Measurements from ENCODE around the gene SRGAP3. TPM values are rescaled to one million over a fixed set of nuclear protein-coding genes. Genes with fewer than 3 reads are reported as not detected.

Gene SRGAP3
- total RNA-seq, 1 donor from 2014 or later, result 3.9 TPM

GRCh38 chr3:9105421-9105820 is 144.0 kb downstream of the SRGAP3 start:
- H3K4me1 ChIP-seq (ENCODE audit: insufficient read depth, low read length), result no peaks in the 10 kb centered on the region
- H3K27ac Mint-ChIP-seq (ENCODE audit: unreplicated experiment), result no peak overlapping the region
- H3K4me1 Mint-ChIP-seq (ENCODE audit: low read depth, unreplicated experiment), result peaks cover 7% of the 10 kb centered on the region
- H3K4me3 ChIP-seq (ENCODE audit: insufficient read depth, low read depth, low read length), result no peak overlapping the region
- no peaks in the 10 kb centered on the region for H3K79me2 ChIP-seq (ENCODE audit: insufficient read depth, low read length)
- TF ChIP-seq CTCF (IDR thresholded peaks at IDR 0.05; ENCODE audit: insufficient read depth, low read depth, low read length) (no peak), EZH2 (IDR thresholded peaks at IDR 0.05; ENCODE audit: insufficient read depth, low read length) (no peak)
- no peaks in the 10 kb centered on the region for H3K36me3 Mint-ChIP-seq (ENCODE audit: low read depth, unreplicated experiment)
- H3K9me3 Mint-ChIP-seq (ENCODE audit: unreplicated experiment), result peaks cover 3% of the 10 kb centered on the region
- H3K27me3 Mint-ChIP-seq (ENCODE audit: low read depth, unreplicated experiment), result peaks cover 17% of the 10 kb centered on the region
- H3K4me3 Mint-ChIP-seq (ENCODE audit: unreplicated experiment), result no peak overlapping the region
- no peak overlapping the region for H3K9ac ChIP-seq (ENCODE audit: low read length)
- H3K4me2 ChIP-seq (ENCODE audit: low read length), result no peak overlapping the region
- no peak overlapping the region for H3K27ac ChIP-seq (ENCODE audit: low read depth, low read length)
- no peaks in the 10 kb centered on the region for H3K9me3 ChIP-seq (ENCODE audit: insufficient read depth, low read depth, low read length)
- H4K20me1 ChIP-seq (ENCODE audit: insufficient read depth, low read length), result no peaks in the 10 kb centered on the region
- H2AFZ ChIP-seq (ENCODE audit: low read depth, low read length), result no peak overlapping the region
- DNase-seq (ENCODE audit: low read depth) (no peak), FAIRE-seq (no peak)
- H3K27me3 ChIP-seq (ENCODE audit: insufficient read depth, low read length), result peaks cover 7% of the 10 kb centered on the region
- H3K36me3 ChIP-seq (ENCODE audit: insufficient read depth, low read length), result no peaks in the 10 kb centered on the region

DNA sequence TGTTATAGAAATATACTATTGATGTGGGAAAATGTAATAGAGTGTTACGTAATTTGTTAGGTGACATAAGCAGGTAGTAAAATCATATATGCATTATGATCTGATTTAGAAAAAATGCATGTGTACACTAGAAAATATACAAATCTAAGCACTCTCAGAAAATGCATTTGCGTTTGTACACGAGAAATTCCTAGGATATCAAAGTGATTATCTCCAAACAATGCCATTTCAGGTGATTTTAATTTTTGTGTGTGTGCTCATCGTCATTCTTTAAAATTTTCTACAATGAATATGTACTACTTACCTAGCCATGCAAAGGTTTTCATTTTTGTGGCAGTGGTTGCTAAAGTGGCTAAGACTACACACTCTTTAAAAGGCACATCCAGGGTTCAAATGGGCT is 145.3 kb downstream of the SRGAP3 start:
- Histone ChIP-seq H3K4me2 (ENCODE audit: low read length) (no peak overlapping the region), H3K79me2 (ENCODE audit: insufficient read depth, low read length) (no peaks in the 10 kb centered on the region), H3K27ac (ENCODE audit: low read depth, low read length) (no peak overlapping the region), H2AFZ (ENCODE audit: low read depth, low read length) (no peak overlapping the region), H3K27me3 (ENCODE audit: insufficient read depth, low read length) (peaks cover 17% of the 10 kb centered on the region), H4K20me1 (ENCODE audit: insufficient read depth, low read length) (no peaks in the 10 kb centered on the region), H3K4me3 (ENCODE audit: insufficient read depth, low read depth, low read length) (no peak overlapping the region), H3K4me1 (ENCODE audit: insufficient read depth, low read length) (no peaks in the 10 kb centered on the region), H3K9me3 (ENCODE audit: insufficient read depth, low read depth, low read length) (no peaks in the 10 kb centered on the region), H3K9ac (ENCODE audit: low read length) (no peak overlapping the region), H3K36me3 (ENCODE audit: insufficient read depth, low read length) (no peaks in the 10 kb centered on the region)
- H3K36me3 Mint-ChIP-seq (ENCODE audit: low read depth, unreplicated experiment), result no peaks in the 10 kb centered on the region
- no peak for TF ChIP-seq CTCF (IDR thresholded peaks at IDR 0.05; ENCODE audit: insufficient read depth, low read depth, low read length)
- TF ChIP-seq EZH2 (IDR thresholded peaks at IDR 0.05; ENCODE audit: insufficient read depth, low read length), result no peak
- H3K27ac Mint-ChIP-seq (ENCODE audit: unreplicated experiment), result no peak overlapping the region
- FAIRE-seq (no peak), DNase-seq (ENCODE audit: low read depth) (no peak)
- peaks cover 7% of the 10 kb centered on the region for H3K4me1 Mint-ChIP-seq (ENCODE audit: low read depth, unreplicated experiment)
- H3K4me3 Mint-ChIP-seq (ENCODE audit: unreplicated experiment), result no peak overlapping the region
- H3K27me3 Mint-ChIP-seq (ENCODE audit: low read depth, unreplicated experiment), result peaks cover 12% of the 10 kb centered on the region
- H3K9me3 Mint-ChIP-seq (ENCODE audit: unreplicated experiment), result peaks cover 3% of the 10 kb centered on the region

DNA sequence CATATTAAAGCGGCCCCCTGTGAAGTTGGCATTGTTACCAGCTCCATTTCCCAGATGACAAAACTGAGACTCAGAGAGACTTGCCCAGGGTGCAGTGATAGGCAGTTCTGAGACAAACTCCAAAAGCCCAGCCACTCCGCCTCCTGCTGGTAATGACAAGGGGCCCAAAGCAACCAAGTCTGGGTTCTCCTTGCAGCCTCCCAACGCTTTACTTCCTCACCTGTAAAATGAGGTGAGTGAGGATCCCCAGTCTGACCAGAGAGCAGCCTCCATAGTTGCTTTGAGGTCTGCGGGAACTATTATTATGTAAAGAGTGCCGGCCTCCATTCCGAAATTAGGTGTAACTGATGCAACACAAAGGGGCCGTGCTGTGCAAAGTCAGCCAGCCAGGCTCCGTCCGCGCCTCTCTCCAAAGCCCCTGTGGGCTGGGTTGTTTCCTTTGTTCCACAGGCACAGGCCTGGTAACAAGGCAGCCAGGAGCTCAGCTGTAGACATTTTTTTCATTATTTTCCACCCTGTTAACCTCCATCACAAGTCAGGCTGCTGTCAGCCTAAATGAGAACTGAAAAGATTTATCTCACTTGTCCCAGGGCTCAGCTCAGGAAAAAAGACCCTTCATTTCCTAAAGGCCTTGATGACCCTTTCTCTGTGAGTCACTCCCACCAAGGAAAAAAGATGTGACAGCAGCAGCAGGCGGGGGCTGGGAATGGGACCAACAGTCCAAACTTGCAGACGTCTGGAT is 147.0 kb downstream of the SRGAP3 start:
- no peak overlapping the region for H3K27ac ChIP-seq (ENCODE audit: low read depth, low read length)
- FAIRE-seq, result no peak
- H3K27ac Mint-ChIP-seq (ENCODE audit: unreplicated experiment), result no peak overlapping the region

More for the DNA sequence above, 147.0 kb downstream of the SRGAP3 start:
- Histone ChIP-seq H3K4me1 (ENCODE audit: insufficient read depth, low read length) (no peaks in the 10 kb centered on the region), H3K79me2 (ENCODE audit: insufficient read depth, low read length) (no peaks in the 10 kb centered on the region), H3K36me3 (ENCODE audit: insufficient read depth, low read length) (no peaks in the 10 kb centered on the region), H3K4me2 (ENCODE audit: low read length) (no peak overlapping the region), H3K9me3 (ENCODE audit: insufficient read depth, low read depth, low read length) (no peaks in the 10 kb centered on the region), H3K4me3 (ENCODE audit: insufficient read depth, low read depth, low read length) (no peak overlapping the region), H3K27me3 (ENCODE audit: insufficient read depth, low read length) (peaks cover 21% of the 10 kb centered on the region), H3K9ac (ENCODE audit: low read length) (no peak overlapping the region), H2AFZ (ENCODE audit: low read depth, low read length) (peak overlapping the region; percentile 23), H4K20me1 (ENCODE audit: insufficient read depth, low read length) (no peaks in the 10 kb centered on the region)
- H3K27me3 Mint-ChIP-seq (ENCODE audit: low read depth, unreplicated experiment), result peaks cover 11% of the 10 kb centered on the region
- no peak for TF ChIP-seq CTCF (IDR thresholded peaks at IDR 0.05; ENCODE audit: insufficient read depth, low read depth, low read length)
- TF ChIP-seq EZH2 (IDR thresholded peaks at IDR 0.05; ENCODE audit: insufficient read depth, low read length), result no peak
- H3K4me3 Mint-ChIP-seq (ENCODE audit: unreplicated experiment), result no peak overlapping the region
- H3K36me3 Mint-ChIP-seq (ENCODE audit: low read depth, unreplicated experiment), result no peaks in the 10 kb centered on the region
- H3K9me3 Mint-ChIP-seq (ENCODE audit: unreplicated experiment), result peaks cover 3% of the 10 kb centered on the region
- DNase-seq (ENCODE audit: low read depth), result no peak
- peaks cover 7% of the 10 kb centered on the region for H3K4me1 Mint-ChIP-seq (ENCODE audit: low read depth, unreplicated experiment)
